Stimulated activated CD4-positive, alpha-beta T cell treated with anti-CD3 and anti-CD28 coated beads, Interleukin-1b, Interleukin-23, amount 100 ng/mL, for 1 hour (primary cell): Measurements from ENCODE around the gene AFAP1.

ENCODE experiments used
- DNase-seq, 2 donors: peaks; one replicate each; pipeline ENCODE4 v3.0.0-alpha.2; 2020; ENCODE audit warnings: low read depth in 2 of 2

The AFAP1 gene, protein sequence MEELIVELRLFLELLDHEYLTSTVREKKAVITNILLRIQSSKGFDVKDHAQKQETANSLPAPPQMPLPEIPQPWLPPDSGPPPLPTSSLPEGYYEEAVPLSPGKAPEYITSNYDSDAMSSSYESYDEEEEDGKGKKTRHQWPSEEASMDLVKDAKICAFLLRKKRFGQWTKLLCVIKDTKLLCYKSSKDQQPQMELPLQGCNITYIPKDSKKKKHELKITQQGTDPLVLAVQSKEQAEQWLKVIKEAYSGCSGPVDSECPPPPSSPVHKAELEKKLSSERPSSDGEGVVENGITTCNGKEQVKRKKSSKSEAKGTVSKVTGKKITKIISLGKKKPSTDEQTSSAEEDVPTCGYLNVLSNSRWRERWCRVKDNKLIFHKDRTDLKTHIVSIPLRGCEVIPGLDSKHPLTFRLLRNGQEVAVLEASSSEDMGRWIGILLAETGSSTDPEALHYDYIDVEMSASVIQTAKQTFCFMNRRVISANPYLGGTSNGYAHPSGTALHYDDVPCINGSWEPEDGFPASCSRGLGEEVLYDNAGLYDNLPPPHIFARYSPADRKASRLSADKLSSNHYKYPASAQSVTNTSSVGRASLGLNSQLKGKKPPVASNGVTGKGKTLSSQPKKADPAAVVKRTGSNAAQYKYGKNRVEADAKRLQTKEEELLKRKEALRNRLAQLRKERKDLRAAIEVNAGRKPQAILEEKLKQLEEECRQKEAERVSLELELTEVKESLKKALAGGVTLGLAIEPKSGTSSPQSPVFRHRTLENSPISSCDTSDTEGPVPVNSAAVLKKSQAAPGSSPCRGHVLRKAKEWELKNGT

DNA sequence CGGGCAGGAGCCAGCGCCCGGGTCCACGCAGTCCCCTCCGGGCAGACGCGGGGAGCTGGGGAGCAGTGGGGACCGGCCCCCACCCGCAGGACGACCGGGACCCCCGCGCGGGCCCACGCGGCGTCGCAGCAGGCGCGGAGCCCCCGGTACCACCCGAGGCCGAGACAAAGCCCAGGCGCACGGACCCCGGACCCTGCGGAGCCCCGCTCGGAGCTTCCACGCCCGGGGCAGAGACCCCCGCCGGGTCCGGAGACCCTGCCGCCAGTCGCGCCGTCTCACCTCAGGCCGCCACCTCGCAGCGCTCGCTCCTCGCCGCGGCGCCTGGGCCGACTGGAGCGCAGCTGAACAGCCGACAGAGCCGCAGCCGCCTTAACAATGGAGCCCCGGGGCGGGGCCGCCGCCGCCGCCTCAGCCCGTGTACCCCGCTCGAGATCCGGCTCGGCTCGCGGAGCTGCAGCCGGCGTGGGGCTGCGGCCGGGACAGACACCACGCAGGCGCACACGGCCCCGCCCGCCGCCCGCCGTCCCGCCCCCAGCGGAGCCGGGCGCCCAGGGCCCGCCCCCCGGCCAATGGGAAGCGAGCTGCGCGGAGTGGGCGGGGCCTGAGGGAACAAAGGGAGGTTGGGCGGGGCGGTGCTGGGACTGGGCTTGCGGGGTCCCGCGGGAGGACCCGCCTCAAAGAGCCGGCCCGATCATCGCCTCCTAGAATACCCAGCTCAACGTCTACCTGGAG lies at the start of gene AFAP1:
Gene AFAP1, minus strand, starts transcription at position 485 of the 732 bp plus-strand sequence. CDS start 67,783 bp downstream, outside the sequence.
- DNase-seq: peak; percentile 77 to 87

DNA sequence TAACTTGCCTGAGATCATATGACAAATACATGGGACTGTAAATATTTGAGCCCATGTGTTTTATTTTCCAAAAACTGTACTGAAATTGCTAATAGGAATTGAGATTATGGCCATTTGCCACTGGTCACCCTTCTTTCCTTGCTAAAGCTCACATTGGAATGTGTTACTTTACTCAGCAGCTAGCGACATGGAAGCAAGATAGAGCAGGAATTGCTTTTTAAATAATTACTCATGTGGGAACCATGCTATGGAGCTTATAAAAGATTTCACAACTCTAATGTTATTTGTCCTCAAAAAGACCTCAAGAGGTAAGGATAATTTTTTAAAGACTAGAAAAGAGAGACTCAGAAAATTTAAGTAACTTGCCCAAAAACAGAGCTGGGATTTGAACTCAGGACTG lies 48.8 kb upstream of the AFAP1 start:
- no peak for DNase-seq

DNA sequence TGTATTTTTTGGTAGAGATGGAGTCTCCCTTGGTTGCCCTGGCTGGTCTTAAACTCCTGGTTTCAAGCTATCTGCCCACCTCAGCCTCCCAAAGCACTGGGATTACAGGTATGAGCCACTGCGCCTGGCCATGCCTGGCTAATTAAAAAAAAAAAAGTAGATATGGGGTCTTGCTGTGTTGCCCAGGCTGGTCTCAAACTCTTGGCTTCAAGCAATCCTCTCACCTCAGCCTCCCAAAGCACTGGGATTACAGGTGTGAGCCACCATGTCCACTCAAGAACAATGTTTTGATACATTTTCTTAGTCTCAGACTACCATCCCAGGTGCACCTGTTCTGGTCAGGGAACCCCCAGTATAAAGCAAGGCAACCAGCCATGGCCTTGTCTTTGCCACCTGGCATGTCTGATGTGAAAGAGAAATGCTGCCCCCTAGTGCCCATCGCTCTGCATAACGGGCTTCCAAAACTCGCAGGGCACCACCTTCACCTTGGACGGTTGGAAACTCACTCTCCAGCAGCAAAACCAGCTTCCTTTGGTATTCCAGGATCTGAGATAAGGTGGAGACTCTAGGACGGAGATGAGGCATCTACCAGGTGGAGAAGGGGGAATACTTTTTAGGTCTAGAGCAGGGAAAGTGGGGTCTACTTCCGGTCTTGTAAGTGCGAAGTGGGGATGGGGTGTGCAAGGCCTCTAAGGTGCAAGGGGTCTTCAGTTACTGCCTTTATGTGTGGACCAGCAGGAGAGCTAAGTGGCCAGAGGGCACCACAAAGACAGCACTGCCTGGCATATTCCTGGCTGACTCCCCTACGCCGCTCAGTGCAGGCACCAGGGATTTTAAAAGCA lies 47.7 kb upstream of the AFAP1 start:
- DNase-seq: peak; percentile 66 to 67

DNA sequence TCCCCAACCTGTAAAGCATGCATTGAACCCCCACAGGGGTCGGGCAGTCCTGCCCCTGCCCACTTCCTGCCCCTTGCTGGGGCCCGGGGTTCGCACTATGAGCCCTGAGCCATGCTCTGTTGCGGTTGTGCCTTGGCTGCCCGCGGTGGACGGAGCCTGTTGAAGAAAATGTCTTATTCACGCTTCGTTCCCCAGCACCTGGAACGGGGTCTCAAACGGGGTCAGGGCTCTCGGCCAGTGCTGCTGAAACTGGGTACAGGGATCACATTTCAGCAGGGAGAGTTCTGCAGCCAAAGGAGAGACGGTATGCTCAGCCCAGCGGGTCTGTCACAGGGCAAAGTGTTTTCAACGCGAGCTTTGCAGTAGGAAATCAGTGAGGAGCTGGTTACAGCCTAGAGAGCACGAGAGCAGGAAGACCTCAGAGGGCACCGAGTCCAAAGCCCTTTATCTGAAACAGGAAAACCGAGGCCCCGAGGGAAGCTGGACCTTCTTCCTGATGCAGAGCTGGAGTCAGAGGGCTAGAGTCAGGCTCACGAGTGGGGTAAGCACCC lies 46.3 kb upstream of the AFAP1 start:
- DNase-seq: no peak

DNA sequence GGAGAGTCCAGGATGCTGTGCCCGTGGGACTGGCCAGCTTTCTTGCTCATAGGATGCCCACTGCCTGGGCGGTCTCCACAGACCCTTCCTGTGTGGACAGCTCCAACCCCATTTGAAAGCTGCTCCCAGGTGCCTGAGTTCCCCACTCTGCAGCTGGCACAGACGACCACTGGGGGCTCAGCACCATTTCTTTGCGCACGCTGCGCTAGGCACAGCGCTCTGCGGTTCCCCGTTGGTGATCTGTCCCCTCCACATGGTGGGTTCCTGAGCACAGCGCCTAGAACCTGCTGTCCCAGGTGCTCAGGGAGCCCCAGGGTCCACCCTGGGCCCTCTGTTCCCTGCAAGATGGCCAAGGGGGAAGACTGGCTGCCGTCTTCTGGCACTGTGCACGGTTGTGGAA lies 45.4 kb upstream of the AFAP1 start:
- no peak for DNase-seq

DNA sequence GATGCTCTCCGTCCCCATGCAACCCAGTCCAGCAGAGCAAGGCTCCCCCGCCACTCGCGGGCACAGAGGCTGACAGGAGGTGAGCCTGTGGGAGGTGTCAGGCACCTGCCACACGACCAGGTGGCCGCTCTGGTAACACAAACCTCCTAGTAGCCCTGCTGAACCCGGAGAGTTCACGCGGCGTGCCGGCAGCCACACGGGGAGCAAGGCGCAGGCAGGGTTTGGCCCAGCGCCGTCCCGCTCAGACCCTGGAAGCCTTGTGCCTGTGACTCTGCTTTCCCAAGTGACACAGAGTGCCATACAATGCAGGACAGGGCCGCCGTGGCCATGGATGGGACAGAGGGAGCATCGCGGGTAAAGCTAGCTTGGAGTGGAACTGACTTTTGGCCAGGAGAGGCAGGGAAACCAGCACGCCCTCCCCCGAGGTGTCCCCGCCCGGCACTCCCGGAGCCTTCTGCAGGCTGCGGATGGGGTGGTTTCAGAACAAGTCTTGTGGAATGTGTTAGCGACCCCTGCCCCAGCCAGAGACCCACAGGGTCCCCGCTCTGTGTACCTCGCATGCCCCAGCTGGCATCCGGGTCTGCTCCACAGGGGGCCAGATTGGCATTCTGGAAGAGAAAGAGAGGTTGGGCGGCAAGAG lies 44.7 kb upstream of the AFAP1 start:
- no peak for DNase-seq

DNA sequence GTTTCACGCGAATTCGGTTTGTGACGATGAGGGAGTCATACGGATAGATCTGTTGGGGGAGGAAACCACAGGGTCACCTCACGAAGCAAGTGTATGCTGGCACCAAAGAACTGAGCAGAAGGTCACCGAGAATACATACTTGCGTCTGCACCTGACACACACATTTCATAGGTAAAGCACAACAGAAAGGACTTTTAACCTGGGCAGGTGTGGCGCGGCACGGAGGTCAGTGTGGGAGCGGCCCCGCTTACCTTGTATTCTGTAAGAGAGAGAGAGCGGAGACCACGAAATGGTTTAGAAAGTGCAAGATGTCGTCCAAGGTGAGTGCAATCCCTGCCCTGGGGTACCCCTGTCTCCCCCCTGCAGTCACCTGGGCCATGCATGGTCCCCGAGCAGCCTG lies 43.6 kb upstream of the AFAP1 start:
- no peak for DNase-seq

DNA sequence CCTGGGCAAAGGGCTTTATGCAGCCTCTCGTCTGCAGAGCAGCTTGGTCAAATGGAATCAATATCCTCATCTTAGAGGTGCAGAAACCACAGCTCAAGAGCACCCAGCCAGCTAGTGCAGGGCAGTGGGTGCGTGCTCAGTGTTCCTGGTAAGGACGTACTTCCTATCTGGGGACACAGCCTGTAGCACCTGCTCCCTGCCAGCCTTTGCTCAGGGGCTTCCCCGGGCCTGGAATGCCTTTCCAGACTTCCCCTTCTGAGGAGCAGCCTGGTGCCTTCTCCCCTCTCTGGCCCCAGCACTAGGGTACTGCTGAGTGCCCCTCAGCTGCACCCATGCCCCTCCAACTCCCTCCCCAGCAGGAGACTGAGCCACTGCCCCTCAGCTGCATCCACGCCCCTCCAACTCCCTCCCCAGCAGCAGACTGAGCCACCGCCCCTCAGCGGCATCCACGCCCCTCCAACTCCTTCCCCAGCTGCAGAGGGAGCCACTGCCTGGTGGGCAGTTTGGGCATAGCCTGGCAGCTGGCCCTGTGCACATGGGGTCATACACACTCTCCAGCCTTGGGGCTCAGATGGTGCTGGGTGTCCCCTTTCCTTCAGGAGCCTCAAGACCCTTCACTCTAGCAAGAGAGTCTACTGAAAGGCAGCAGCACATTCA lies 42.2 kb upstream of the AFAP1 start:
- DNase-seq: no peak

DNA sequence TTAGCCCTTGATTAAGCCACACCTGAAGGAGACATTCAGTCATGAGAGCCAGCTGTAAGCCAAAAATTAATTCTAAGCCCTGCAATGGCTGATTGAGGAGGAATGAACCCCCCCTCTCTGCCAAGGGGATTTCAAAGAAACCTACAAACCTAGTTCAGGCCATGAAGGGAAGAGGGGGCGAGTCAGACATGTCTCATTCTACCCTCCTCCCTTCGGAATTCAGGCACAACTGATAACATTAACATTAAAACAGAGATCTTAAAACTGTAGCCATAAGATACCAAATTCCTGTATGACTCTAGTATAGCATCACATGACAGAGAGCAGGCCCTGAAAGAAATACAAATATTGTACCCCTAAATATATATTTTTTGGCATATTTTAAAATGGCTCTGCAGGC lies 40.4 kb upstream of the AFAP1 start:
- no peak for DNase-seq

DNA sequence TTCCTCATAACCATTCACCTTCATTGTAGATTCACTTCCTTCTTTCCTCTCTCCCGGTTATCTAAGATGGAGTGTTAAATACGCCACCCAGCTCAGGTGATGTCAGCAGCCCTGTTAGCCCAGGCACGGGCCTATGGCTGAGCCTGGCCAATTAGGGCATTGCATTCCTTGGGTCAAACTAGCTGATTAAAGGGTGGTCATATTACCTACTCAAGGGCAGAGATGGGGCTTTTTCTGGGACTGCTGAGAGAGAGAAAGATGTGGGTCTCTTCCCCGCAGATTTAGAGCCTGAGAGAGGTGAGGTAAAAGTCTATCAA lies 39.9 kb upstream of the AFAP1 start:
- DNase-seq: no peak

DNA sequence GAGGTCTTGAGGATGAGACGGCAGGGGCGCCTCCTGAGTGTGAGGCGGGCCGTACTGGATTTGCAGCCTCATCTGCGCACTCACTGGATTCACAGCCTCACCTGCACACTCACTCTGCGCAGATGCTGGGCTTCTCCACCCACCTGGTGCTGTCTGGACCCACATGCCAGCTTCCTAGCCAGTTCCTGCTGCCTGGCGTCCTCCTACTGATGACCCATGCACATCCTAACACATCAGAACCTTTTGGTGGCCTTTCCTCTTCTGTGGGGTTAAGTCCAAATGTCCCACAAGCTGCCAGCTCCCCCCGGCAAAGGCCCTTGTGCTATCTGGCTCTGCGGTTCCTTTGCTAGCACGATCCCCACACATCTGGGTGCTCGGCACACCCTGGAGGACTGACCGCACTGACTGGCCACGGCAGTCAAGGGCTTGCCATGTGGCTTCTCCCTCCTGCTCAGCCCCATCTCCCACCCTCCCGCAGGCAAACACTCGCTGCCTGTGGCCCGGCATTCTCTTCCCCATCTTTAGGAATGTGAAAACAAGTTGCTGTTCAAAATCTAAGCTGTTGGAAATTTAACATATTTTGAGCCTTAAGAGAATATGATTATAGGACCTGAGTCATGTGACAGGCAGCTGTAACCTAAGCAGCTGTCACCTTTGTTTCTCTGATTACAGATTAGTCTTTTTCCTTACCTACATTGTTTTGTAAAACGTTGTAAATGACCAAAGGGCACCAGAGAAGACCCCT lies 39.4 kb upstream of the AFAP1 start:
- DNase-seq: no peak

DNA sequence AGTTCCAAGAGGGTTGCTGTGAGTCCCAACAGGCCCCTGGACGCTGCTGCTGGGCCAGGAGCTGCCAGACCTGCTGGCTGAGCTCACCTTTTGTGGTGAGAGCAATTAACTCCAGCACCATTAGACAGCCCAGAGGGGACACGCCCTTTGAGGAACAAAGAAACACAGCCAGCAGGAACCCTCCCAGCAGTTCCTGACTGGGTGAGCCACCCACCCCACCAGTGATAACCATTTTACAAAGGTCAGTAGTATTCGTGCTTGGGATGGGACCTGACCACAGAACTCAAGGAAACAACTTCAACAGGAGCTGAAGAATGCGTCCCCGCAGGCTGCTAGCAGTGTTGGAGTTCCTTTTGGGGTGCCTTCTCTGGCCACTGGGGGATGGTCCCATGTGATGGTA lies 38.8 kb upstream of the AFAP1 start:
- DNase-seq: no peak

DNA sequence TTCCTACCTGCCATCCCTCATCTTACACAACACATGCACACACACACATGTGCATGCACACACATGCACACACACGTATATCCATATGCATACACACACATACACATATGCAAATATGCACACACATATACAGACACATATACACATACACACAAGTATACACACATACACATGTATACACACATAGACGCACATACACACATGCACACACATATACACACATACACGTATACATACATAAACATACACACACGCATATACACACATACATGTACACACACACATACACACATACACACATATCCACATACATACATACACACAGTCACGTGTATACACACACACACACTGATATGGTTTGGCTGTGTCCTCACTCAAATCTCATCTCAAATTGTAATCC lies 37.0 kb upstream of the AFAP1 start:
- no peak for DNase-seq

DNA sequence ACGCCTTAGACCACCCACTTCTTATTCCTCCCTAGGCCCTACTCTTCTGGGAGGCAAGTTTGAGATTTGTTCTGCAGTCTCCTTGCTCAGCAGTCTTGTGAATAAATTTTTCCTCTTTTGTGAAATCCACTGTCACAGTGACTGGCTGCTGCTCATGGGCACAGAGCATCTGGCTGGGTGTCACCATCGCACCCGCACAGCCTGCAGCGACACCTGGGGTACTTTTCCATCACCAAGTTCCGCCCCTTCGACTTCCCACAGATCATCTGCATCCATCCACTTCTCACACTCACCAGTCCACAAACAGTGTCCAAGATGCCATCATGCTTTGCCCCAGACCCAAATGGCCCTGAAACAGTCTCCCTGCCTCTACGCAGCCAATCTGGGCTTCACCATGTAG lies 36.4 kb upstream of the AFAP1 start:
- DNase-seq: no peak

DNA sequence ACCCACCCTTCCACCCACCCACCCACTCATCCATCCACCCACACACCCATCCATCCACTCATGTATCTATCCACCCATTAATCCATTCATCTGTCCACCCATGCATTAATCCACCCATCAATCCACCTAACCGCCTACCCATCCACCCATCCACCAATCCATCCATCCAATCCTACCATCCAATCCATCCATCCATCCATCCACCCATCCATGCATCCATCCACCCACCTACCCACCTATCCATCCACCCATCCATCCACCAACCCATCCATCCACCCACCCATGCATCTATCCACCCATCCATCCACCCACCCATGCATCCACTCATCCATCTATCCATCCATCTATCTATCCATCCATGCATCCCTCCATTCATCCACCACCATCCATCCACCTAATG lies 34.8 kb upstream of the AFAP1 start:
- DNase-seq: no peak

DNA sequence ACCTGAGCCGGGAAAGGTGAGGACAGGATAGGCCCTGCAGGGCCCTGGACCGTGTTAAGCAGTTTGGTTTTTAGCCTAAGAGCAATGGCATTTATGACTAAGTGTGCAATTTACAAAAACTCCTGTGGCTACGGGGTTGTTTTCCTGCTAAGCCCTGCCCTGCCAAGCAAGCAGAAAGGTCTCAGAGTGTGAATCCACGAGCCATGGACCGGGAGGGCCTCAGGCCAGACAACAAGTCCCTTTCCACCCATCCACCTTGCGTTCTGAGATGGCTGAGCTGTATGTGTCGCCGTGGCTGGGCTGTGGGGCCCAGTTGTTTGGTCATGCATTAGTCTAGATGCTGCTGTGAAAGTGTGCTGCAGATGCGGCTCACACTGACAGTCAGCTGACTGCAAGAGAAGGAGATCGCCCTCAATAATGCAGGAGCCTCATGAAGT lies 33.9 kb upstream of the AFAP1 start:
- no peak for DNase-seq

DNA sequence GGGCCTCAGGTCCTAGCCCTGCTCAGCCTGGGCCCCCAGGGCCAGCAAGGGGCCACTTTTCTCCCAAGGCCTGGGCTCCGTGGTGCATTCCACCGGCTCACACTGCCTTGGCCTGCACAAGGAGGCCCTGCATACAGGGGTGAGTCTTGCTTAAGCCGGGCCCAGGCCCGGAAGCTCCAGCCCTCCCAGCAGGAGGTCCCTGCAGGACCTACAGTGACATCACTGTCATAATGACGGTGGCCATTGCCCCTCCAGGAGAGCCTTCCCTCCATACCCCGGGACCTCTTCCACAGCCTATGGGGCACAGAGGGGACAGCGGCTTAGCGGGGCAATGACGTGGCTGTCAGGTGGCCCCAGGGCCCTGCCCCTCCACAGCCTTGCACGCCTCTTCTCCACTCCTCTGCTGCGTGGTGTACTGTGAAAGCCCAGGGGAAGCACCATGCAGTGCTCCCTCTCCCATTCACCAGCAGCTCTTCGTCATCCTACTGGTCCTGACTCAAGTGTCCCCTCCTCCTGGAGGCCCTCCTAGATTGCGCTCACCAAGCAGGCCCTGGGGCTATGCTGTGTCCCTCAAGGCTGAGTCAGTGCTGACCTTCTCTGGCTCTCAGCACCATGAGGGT lies 32.3 kb upstream of the AFAP1 start:
- DNase-seq: no peak

DNA sequence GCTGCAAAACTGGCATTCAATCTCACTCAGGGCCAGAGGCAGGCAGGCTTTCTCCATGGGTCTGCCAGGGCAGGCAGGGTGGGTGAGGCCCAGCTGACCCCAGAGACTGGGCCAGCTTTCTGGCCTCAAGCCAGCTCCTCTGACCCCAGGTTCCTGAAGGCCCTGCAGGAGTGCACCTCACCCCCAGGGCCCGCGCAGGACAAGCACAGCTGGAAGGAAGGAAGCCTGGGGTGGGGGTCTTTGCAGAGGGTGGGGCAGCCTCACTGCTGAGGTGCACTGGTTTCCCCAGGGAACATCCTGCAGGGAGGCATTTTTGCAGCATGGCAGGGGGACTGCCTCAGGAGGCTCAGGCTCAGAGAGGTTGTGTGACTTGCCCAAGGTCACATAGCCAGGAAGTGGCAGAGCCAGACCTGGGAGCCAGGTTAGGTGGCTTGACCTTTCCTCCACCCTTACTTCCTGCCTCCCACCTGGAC lies 31.5 kb upstream of the AFAP1 start:
- no peak for DNase-seq

DNA sequence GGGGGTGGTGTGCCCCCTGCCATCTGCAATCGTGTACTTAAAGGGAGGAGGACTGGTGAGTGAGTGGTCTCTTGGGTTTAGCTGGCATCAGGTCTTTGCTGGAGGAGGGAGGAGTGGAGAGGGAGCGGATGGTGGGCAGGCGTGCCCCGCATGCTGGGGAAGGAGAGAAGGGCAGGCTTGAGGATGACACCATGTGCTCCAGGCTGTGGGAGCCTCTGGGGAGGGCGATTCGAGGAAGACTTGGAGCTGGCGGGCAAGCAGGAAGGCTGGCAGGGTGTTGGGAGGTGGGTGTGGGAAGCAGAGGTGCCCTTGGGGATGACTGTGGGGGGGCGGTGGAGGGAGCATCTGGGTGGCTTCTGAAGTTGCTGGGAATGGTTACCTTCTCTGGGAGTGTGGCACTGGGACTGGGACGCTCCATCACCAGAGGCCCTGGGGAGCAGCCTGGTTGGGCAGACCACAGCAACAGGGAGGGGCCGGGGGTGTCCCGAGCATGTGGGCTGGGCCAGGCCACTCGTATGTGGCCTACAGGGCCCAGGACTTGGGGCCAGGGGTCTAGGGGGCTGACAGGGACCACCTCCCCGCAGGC lies 30.8 kb upstream of the AFAP1 start:
- no peak for DNase-seq
